NCI-H2196 treated with DMSO at 0.1 percent for 48 hours (cell line): ENCODE results near the gene TTC39C.
"Not testable (repeated sequence)": the region's sequence is repeated elsewhere in the genome, so short reads cannot be mapped to it uniquely, and the experiment has no call there.

Experiments
- DNase-seq: peaks from one replicate; lab custom pipeline; 2025; ENCODE audit not compliant: unreplicated experiment; lab: John Stamatoyannopoulos, UW

The TTC39C gene

DNA sequence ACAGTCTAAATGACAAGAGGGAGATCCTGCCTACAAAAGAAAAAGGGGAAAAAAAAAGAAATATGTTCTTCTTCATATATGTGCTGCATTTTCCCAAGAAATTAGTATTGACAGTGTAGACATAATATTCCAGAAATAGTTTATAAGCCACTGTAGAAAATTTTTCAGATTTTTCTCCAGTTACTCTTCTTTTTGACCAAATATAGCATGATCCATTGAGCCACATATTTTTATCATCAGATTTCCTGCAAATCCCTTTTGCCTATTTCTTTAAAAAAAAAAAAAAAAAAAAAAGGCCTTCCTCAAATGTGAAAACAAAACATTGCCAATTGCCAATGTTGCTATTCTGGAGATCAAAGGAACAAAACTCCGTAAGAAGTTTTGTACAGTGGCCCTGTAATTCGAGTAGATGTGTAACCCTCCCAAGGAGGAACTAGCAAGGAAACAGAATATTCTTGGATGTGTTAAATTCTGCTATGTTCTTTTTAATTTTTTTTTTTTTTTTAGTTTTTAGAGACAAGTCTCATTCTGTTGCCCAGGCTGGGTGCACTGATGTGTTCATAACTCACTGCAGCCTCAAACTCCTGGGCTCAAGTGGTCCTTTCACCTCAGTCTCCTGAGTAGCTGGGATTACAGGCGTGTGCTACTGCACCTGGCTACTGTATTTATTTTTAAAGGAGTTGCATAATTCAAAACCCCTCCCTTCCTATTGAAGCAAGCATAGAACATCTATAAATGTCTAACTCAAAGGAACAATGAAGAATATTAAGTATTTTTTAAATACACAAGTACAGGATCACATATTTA, 111.8 kb downstream of the TTC39C start:
- no peak for DNase-seq

DNA sequence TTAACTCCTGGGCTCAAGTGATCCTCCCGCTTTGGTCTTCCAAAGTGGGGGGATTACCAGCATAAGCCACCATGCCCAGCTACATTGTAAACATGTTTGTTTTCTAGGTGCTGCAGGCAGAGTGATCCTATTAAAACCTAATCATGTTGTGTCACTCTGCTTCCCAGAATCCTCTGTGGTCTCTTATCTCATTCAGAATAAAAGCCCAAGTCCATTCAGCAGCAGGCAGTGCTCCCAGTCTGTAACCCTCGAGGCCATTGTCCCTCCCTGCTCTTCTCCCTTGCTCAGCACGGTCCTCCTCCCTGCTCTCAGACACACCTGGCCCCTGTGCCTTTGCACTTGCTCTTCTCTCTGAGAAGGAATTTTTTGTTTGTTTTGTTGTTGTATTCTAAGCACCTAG, 113.2 kb downstream of the TTC39C start:
- no peak for DNase-seq

DNA sequence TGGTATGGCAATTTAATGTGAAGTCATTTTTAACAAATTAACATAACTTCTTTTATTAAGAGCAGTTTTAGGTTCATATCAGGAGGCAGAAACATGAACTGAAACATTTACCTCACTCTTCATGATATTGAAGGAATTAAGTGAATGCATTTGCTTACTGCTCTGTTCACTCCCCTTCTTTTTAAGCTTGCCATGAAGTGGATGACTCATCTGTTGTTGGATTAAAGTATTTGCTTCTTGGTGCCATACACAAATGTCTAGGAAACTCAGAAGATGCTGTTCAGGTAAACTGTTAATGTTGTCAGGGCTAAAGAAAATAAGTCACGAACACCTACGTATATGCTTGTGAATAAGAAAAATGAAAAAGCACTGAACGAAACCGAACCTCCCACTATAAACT, 114.1 kb downstream of the TTC39C start:
- no peak for DNase-seq

DNA sequence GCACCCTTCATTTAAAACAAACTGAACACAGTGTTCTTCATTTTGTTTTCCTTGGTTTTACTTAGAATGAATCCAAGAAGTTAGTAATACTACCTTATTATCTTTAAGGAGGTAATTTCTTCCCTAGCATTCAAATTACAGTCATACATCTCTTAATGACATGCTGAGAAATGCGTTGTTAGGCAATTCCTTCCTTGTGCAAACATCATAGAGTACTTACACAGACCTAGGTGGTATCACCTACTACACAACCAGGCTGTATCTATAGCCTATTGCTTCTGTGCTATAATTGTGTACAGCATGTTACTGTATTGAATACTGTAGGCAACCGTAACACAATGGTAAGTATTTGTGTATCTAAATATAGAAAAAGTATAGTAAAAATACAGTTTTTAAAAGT, 115.9 kb downstream of the TTC39C start:
- DNase-seq = no peak

DNA sequence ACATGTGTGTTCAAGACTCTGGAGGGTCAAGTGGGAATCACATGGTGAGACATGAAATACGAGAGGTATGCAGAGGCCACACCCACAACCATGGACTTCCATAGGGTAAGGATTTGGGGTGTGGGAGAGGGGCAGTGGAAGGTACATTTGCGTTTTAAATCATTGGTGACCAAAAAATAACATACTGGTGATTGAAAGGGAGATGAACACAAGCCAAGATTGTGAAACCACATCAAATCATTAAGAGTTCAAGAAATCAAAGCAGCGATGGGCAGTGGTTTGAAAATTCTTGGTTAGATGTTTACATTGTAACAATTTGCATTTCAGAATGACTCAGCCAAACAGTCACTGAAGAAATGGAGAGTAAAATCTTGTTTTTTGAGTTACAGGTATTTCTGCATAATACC, 122.4 kb downstream of the TTC39C start:
- no peak for DNase-seq

DNA sequence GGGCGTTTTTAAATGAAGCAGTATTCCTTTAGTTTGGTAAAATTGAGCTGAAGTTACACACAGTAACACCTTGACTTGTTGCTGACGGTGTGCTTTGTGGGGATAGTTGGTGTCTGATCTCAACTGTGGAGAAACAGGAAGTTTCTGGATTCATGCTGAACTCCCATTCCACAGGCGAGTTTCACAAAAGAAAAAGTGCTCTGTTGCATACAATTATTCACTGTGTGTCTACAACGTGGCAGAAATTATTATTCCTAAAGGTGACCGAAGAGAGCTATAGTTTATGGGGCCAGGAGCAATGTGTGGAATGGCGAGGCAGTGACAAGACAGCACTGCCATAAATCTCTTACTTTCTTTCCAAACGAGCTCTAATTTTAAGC, 123.8 kb downstream of the TTC39C start:
- no peak for DNase-seq

DNA sequence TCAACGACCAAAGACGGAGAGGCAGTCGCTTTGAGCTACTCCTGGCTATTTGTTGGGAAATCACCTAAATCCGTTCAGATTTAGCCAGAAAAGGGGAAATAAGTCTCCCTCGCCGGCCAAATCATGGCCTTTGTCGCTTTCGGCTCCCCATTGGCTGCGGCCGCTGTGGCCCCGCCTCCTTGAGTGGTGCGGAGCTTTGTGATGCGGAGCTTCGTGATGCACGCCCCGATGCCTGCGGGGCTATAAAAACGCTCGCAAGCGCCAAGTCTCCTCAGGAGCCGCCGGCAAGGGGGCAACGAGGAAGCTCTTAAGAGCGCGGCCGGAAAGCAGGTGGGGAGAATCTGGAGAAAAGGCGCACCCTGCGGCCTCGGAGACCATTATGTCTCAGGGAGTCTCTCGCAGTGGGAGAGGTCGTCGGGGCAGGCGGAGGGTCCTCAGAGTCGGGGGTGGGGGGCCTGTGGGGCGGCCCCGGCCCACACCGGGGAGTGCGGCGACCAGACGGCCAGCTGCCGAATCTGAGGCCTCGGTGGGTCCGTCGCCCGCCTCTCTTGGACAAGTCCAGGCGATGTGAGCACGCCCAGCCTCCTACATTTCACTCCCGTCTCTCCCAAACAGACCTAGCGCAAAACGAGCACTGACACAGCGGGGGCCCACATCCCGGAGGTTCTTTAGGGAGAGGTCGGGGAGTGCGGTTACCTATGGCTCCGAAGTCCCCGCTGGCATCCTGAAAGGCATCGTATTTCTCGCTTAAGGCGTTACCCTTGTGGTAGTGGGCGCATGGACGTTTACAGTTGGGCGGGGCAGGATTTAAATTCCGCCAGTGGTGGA, 124.4 kb downstream of the TTC39C start, which contains the start of gene CABYR:
TSS of gene CABYR (plus strand) at position 274 of the 828 bp plus-strand sequence. CDS start 4,053 bp downstream, outside the sequence.
- DNase-seq = peak; percentile 48

DNA sequence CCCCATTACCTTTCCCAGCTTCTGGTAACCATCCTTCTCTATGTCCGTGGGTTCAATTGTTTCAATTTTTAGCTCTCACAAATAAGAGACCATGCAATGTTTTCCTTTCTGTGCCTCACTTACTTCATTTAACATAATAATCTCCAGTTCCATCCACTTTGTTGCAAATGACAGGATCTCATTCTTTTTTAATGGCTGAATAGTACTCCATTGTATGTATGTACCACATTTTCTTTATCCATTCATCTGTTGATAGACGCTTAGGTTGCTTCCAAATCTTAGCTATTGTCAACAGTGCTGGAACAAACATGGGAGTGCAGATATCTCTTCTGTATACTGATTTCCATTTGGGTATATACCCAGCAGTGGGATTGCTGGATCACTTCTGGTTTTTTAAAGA, 126.1 kb downstream of the TTC39C start:
- no peak for DNase-seq

DNA sequence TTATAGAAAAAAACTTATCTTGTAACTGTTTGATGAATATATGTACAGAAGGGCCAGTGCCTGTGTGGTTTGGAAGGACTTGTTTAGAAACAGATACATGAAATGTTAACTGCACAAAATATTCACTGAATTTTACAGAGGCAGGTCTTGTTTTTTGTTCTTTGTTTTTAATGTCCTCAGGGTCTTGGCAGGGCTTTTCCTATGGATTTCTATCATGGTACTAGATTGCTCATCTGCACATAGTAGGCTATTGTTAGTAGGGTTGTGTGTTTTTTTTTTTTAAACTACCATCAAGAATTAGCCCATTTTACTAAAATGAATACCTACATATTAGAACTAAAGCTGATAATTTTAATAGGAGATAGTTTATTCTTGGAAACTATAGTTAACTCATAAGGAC, 127.8 kb downstream of the TTC39C start:
- no peak for DNase-seq

DNA sequence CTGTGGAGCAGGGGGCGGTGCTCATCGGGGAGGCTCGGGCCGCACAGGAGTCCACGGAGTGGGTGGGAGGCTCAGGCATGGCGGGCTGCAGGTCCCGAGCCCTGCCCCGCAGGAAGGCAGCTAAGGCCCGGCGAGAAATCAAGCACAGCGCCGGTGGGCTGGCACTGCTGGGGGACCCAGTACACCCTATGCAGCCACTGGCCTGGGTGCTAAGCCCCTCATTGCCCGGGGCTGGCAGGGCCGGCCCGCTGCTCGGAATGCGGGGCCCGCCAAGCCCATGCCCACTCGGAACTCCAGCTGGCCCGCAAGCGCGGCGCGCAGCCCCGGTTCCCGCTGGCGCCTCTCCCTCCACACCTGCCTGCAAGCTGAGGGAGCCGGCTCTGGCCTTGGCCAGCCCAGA, 135.0 kb downstream of the TTC39C start:
- DNase-seq = not testable (repeated sequence)

DNA sequence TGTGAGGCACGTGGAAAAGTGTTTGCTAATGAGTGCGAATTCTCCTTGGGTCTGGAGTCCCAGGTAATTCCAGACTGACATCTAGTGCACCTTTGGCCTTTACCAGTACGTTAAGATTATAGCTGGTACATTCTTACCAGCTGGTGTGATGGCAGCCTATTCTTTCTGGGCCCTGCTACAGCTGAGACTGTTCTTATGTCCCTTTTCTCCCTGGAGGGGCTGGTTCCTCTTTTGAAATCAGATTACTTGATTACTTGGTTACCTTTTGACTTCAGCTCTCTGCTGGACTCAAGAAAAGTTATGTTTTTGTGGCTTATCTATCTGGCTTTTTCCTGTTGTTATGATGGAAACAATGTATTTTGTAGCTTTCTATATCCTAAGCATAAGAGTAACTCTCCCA, 138.8 kb downstream of the TTC39C start:
- DNase-seq = no peak

DNA sequence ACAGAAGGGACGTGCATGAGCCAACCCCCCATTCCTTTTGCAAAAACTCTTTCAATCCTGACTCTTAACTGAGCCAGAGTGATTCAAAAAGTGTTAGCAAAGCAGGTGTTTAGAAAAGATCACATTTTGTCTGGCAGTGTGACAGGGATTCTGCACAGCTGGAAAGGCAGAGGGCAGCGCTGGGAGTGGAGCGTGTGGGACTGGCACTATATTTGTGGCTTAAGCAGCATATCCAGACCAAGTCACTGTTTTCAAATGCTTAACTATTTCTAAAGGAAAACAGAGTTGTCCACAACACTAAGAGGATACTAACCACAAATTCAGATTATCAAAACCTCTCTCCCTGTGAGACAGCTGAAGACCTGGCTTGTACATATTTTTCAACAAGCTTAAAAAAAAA, 143.3 kb downstream of the TTC39C start:
- DNase-seq = no peak

DNA sequence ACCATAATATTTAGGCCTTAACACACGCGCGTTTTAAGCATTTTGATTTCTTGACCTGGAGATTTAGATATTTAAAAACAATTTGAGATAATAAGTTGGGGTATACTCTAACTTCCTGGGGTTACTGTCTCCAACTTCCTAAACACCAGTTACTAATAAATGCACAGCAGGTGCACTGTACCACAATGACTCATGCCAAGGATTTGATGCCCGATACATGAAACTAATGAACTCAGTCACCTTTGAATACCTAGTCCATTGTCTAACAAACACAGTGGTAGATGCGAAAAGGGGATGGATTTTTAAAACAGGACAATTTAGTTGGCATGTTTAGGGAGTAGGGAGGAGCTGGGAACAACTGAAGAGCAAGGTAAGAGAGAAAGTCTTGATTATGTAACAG, 145.5 kb downstream of the TTC39C start:
- no peak for DNase-seq

DNA sequence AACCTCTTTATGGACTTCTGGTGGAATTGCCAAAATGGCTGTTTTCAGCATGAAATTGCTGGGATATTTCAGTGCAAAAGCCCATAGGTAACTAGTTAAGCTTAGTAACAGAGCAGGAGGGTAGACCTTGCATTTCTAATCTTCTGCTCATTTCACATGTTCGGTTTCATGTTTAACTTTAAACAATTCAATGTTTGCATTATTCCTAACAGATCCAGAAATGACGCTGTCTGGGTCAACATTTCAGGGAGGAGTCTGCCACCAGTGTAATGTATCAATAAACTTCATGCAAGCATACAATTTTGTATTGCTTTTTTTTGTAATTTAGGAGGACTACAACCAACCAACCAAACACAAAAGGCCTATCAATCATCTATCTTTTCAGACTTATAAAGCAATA, 146.8 kb downstream of the TTC39C start:
- no peak for DNase-seq

DNA sequence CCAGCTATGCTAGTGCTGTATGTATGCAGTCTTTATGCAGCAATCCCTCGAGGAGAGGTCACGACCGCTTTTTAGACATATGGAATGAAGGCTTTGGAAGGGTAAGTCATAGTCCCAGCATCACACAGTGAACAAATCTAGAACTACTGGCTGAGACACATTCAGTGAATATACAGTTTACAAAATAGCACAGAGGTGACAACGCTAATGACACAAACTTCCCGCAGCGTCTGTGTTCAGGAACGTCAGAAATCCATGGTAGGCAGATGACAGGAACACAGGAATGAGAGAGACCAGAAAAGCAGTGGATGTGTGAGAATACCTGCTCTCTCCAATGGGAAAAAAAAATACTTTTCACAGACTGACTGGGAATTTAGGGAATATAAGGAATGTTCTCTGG, 153.9 kb downstream of the TTC39C start:
- DNase-seq = no peak

DNA sequence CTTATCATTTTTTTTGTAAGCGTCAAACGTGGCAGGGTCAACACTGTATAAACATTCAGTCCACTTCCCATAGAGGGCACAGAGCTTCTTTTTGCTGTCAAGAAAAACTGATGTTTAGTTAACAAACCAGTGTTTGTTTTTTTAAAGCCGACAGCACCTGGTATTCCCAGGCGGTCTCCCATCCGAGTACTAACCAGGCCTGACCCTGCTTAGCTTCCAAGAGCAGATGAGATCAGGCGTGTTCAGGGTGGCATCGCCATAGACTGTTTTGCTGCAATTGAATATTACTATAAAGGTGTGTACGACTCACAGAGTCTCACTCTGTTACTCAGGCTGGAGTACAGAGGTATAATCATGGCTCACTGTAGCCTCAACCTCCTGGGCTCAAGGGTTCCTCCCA, 155.8 kb downstream of the TTC39C start:
- no peak for DNase-seq

DNA sequence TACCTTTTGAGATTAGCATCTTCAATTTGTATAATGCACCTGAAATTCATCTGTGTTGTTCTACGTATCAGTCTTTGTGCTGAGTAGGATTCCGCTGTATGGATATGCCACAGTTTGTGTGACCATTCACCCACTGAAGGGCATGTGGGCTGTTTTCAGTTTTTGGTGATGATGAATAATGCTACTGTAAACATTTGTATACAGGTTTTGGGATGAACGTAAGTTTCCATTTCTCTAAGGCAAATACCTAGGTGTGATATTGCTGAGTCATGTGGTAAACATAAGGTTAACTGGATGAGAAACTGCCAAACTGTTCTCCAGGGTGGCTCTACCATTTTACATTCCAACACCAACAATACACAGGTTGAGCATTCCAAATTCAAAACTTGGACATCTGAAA, 159.4 kb downstream of the TTC39C start:
- DNase-seq = no peak

DNA sequence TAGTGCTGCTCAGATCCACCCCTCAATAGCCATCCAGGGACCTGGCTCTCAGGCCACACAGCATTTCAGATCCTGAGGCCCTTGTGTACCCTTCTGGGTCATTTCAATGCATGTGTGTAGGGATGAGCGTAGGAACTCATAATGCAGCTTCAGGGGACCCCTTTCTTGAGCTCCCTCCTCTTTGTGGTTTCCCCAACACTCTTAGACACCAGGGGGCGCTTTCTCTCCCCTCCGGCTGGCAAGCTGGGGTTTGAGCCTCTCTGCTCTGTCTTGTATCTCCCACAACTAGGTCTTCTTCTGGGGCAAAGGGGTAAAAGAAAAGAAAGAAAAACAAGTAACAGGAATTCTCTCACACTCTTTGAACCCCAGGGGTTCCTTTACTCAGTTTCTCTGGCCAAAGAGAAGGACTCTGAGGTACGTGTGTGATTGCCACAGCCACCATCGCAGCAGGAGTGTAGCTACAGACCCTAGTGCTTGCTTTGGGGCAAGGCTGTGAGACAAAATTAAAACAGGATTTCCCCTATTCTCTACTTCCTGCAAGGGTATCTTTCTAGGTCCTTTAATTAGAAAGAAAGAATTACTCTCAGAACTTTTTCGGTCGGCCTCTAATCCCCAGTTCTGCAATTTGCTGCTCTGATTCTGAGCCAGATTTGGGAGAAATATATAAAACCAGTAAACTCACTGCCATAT, 162.3 kb downstream of the TTC39C start:
- no peak for DNase-seq

DNA sequence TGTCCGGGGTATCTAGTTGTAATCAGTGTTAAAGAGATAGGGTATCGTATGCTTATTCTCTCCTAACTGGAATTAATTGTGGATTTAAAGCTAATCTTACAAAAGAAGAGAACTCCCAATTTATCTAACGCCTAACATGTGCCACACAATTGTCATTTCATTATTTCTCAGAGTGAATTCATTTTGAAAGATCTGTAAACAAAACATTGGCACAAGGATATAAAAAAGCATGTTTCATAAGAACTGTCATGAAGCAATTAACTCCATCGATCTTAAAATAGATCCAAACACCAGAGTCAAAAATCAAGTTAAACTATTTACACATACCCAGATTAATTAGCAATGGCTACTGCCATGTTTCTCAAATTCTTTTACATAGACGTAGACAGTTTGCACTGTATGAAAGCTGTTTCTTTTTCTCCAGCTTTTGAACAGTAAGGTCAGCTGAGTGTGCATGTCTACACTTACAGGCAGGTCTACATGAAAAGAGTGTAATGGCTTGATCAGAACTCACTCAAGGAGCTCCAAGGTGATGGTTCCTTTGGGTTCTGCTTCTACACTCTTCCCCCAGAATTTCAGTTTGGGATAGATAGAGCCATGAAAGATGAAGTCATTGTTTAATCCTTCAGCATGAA, 163.1 kb downstream of the TTC39C start:
- DNase-seq = no peak

DNA sequence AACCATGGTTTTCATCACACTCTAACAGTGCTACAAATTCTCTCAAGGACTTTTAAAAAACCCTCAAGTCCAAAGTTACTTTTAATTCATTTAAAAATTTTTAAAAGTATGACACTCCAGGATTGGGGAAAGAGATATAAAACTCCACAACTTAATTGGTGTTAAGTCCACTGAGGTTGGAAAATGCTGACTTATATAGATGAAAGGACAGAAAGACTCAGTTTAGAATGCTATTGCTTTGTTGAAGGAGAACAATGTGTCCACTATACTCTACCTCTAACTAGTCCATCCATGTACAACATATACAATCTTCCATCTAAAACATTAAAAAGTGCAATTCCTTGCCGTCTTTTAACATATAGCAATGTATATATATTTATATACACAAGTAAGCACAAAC, 165.5 kb downstream of the TTC39C start:
- DNase-seq = no peak

DNA sequence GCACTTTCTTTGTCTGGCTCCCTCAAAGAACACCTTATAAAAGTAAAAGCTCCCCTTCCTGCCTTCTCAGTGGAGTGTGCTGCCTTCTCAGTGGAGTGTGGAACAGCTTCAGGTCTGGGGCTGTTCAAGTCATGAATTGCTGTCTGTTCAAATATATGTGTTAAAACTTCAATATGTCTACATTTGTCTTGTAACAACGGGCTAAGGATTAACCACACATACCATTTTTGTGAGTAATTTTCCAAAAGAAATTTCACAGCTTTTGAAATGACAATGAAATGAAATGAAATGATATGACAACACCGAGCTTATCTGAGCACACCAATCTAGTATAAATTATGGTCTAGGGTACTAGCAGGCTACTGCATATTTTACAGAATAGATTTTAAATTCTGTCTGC, 167.3 kb downstream of the TTC39C start:
- DNase-seq = no peak
